HG03095 (cell line): ENCODE measurements around the gene TMEM222.
A peak's percentile ranks its signal among the peaks of the same experiment; 100 is the strongest.

Source experiments
- ATAC-seq: cut with Tn5 transposase; IDR thresholded peaks from one replicate; pipeline ENCODE4 v1.9.1; 2021; ENCODE audit warnings: moderate library complexity; ENCODE audit not compliant: unreplicated experiment

The TMEM222 gene

GRCh38 chr1:27306071-27306470 is 15.9 kb upstream of the TMEM222 start:
- no peak for ATAC-seq

- no peak for ATAC-seq
Observed at GRCh38 chr1:27306892-27307761, 14.8 kb upstream of the TMEM222 start.

- ATAC-seq, result no peak
Observed at GRCh38 chr1:27307874-27308598, 13.9 kb upstream of the TMEM222 start.

- ATAC-seq, result no peak
Observed at GRCh38 chr1:27314169-27314568, 7.8 kb upstream of the TMEM222 start.

- ATAC-seq, result no peak
Observed at GRCh38 chr1:27314737-27315136, 7.2 kb upstream of the TMEM222 start.

GRCh38 chr1:27316860-27317259 is 5.1 kb upstream of the TMEM222 start:
- no peak for ATAC-seq

GRCh38 chr1:27318136-27318535 is 3.8 kb upstream of the TMEM222 start:
- no peak for ATAC-seq

GRCh38 chr1:27318596-27318995 is 3.4 kb upstream of the TMEM222 start:
- ATAC-seq, result no peak

GRCh38 chr1:27322569-27323240 is 742 bp downstream of the TMEM222 start:
- peak; percentile 2 for ATAC-seq

GRCh38 chr1:27325286-27325685 is 3.3 kb downstream of the TMEM222 start:
- no peak for ATAC-seq

- ATAC-seq, result no peak
Observed at GRCh38 chr1:27327964-27328363, 6.0 kb downstream of the TMEM222 start.

GRCh38 chr1:27330786-27331185 is 8.8 kb downstream of the TMEM222 start:
- ATAC-seq, result no peak

GRCh38 chr1:27331426-27331825 is 9.5 kb downstream of the TMEM222 start:
- ATAC-seq, result no peak

- ATAC-seq, result no peak
Observed at GRCh38 chr1:27331922-27332321, 10.0 kb downstream of the TMEM222 start.

GRCh38 chr1:27332536-27333281 is 10.7 kb downstream of the TMEM222 start:
- ATAC-seq, result no peak

GRCh38 chr1:27333717-27334279 is 11.8 kb downstream of the TMEM222 start:
- ATAC-seq, result no peak

GRCh38 chr1:27335506-27336422 is 13.8 kb downstream of the TMEM222 start:
- ATAC-seq, result no peak

GRCh38 chr1:27336756-27337155 is 14.8 kb downstream of the TMEM222 start:
- no peak for ATAC-seq

GRCh38 chr1:27338751-27339150 is 16.8 kb downstream of the TMEM222 start:
- ATAC-seq, result no peak

- no peak for ATAC-seq
Observed at GRCh38 chr1:27339213-27339612, 17.2 kb downstream of the TMEM222 start.
